Ramos (cell line): ENCODE results near the gene CMYA5.

Source experiments
- in situ Hi-C: fragments of 300-500 bp; cut with MboI; formaldehyde crosslinking; loops from one replicate; pipeline ENCODE4 v1.14.3; 2022; ENCODE audit warnings: low sequenced_read_pairs; ENCODE audit not compliant: unreplicated experiment

The CMYA5 gene

DNA sequence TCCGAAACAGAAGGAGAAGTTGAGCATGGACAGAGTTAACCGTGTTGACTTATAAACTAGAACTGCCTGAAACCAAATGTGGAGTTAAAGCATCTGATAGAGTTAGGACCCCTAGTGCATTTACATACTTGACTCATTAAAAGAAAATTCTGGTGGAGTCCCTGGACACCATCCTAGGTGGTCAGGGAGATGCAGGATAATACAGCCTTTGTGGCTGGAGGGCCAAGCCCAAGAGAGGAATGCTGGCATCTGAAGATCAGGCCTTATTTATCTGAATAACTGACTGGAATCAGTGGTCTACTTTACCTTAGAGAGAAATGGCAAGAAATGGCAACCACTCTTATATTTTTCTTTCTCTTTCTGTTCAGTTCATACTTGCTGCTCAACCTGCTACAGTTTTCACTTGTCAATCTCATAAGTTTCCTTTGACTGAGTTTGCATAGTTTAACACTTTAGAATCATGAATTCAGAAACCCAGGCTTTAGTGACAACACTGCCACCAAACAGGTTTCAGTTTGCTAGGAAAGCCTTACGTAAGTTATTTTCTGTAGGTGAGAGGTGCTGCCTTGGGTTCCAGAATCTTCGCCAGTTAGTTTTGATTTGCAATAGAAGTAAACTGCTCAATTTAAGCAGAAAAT is 10.2 kb downstream of the CMYA5 start:
- in situ Hi-C loops: loop anchor here (10.0 to 25.0 kb wide), 3 partner anchors 155 to 587 kb away; no protein-coding TSS in a partner anchor

GRCh38 chr5:79702606-79703380 is 13.2 kb downstream of the CMYA5 start:
- in situ Hi-C loops: loop anchor here (10.0 kb wide), 2 partner anchors 152 to 382 kb away; no protein-coding TSS in a partner anchor

DNA sequence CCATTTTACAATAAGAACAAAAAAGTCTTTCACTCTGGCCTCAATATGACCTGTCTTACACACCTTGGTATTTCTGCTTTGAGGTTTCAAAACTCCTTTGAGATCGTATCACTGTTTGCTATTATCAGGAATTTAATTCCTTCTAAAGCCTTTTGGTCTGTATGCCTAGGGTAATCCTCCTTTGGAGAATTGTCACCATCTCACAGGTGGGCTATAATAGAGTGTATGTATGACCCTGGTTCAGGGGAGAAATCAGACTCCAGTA is 13.7 kb downstream of the CMYA5 start:
- in situ Hi-C loops: loop anchor here (10.0 kb wide), 2 partner anchors 151 to 381 kb away; no protein-coding TSS in a partner anchor

GRCh38 chr5:79704553-79704952 is 14.9 kb downstream of the CMYA5 start:
- in situ Hi-C loops: loop anchor here (10.0 kb wide), 2 partner anchors 150 to 380 kb away; no protein-coding TSS in a partner anchor

DNA sequence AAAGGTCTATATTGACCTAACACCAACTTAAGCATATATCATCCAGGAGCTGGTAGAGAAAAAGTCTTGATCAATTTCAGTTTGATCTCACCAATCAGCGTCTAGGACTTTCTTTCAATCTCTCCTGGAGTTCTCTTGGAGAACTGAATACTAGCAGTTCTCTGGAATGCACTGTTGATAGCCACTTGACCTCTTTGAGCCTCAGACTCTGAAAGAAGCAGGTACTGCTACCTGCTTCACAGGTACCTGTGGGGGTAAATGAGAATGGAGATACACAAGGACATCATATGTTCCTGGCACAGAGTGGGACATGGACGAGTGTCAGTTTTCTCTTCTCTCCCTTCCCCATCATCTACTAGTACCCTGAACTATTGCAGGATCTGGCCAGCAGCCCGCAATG is 16.0 kb downstream of the CMYA5 start:
- in situ Hi-C loops: loop anchor here (10.0 kb wide), 2 partner anchors 149 to 379 kb away; no protein-coding TSS in a partner anchor

- in situ Hi-C loops: loop anchor here (10.0 kb wide), 2 partner anchors 148 to 378 kb away; no protein-coding TSS in a partner anchor
Measured at GRCh38 chr5:79706317-79706716, 16.7 kb downstream of the CMYA5 start.

GRCh38 chr5:79707535-79707934 is 17.9 kb downstream of the CMYA5 start:
- in situ Hi-C loops: loop anchor here (10.0 kb wide), 2 partner anchors 147 to 377 kb away; no protein-coding TSS in a partner anchor

- in situ Hi-C loops: no loop called here
Measured at GRCh38 chr5:79712741-79713140, 23.1 kb downstream of the CMYA5 start.

DNA sequence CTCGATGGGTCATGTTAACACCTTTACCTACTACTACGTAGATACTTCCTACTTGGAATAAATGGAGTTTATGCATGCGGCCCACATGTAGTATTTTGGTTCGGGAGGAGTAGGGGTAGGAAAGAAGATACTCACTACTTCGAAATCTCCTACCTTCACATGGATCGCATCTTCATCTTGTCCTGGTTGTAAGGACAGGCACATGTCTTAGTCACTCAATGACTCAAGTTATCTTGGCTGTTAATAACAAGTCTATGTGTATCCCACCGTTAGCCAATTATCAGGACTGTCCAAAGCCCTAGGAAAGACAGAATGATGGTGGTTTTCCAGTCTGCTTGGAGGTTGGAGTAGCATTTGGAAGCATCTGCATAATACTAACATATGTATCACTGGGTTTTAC is 24.1 kb downstream of the CMYA5 start:
- in situ Hi-C loops: no loop called here

DNA sequence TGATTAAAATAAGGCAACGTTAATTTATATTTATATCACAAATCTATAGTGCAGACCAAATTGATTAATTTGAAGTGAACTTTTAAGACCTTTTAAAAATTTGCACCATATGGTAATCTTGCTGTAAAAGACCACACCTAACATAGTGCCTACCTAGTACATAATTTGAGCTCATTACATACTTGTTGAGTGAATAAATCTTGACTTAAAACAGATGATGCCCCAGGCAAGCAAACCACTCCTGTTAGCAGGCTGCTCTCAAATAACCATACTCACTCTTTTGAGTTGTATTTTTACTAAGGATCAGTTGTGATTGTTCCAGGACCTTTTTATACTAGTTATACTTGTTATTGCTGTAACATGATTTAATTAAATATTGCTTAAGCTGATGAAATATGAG is 27.2 kb downstream of the CMYA5 start:
- in situ Hi-C loops: no loop called here

GRCh38 chr5:79720096-79720495 is 30.5 kb downstream of the CMYA5 start:
- in situ Hi-C loops: no loop called here

DNA sequence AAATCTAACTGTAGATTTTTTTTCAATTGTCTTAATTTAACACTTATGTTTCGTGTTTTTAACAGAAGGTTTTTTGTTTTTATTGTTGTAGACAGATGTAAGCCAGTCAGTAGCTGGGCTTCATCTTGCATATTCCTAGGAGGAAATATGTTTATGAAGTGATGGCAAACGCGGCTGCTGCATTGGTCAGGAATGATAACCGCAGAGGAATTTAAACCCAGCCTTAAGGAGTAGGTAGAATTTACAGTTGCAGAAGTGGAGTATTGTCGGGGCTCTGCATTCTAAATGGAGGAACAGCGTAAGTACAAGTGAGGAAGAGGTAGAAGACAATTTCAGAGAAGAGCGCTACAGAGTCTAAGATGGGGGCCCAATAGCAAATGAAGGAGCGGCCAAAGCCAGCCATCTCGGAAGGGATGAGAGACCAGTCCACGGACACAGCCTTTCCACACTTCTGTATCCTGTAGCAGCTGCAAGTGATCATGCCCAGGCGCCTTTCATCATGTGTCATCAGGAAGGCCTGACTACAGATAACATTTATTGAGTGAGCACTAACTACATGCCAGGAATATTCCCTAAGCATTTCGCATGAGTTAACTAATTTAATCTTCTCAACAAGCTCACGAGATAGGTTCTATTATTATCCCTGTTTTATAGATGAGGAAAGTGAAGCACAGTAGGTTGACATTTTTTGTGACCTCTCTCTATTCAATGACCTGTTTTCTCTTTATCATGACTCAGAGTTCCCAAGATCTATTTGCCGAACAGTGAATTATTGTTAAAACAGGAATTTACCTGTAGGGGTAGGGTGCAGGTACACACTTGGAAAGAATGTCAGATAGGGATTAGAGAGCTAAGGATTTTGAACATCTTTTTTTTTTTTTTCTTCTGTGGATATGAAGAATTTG is 38.1 kb downstream of the CMYA5 start:
- in situ Hi-C loops: no loop called here

- in situ Hi-C loops: no loop called here
Measured at GRCh38 chr5:79728396-79728795, 38.8 kb downstream of the CMYA5 start.

- in situ Hi-C loops: no loop called here
Measured at GRCh38 chr5:79729679-79730078, 40.0 kb downstream of the CMYA5 start.

DNA sequence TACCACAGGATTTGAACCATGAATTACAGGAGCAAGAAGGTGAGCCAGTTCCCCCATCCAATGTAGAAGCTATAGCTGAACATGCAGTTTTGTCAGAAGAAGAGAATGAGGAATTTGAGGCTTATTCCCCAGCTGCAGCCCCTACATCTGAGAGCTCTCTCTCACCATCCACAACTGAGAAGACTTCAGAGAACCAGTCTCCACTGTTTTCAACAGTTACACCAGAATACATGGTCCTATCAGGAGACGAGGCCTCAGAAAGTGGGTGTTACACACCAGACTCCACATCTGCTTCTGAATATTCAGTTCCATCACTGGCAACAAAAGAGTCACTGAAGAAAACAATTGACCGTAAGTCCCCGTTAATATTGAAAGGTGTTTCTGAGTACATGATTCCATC is 40.9 kb downstream of the CMYA5 start:
- in situ Hi-C loops: no loop called here

DNA sequence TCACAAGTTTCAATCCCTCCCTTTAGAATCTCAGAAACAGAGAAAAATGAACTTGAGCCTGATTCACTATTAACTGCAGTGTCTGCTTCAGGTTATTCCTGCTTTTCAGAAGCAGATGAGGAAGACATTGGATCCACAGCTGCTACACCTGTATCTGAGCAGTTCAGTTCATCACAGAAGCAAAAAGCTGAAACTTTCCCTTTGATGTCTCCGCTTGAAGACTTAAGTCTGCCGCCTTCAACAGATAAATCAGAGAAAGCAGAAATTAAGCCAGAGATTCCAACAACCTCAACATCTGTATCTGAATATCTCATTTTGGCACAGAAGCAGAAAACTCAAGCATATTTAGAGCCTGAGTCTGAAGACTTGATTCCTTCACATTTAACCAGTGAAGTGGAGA is 42.1 kb downstream of the CMYA5 start:
- in situ Hi-C loops: no loop called here

GRCh38 chr5:79736528-79737514 is 47.2 kb downstream of the CMYA5 start:
- in situ Hi-C loops: no loop called here

GRCh38 chr5:79738349-79738748 is 48.7 kb downstream of the CMYA5 start:
- in situ Hi-C loops: no loop called here

- in situ Hi-C loops: no loop called here
Measured at GRCh38 chr5:79742549-79743136, 53.0 kb downstream of the CMYA5 start.
